ENCODE data around the gene RO60. TPM values are rescaled to one million over a fixed set of nuclear protein-coding genes. Genes with fewer than 3 reads are reported as not detected.

Gene RO60
- total RNA-seq = 73.5 TPM
- long read RNA-seq, full-length matches to known transcripts = 38 of 57 reads
- long read RNA-seq, partial matches to known transcripts = 2 of 57 reads
- long read RNA-seq, other reads (novel, unspliced or antisense) = 17 of 57 reads

DNA sequence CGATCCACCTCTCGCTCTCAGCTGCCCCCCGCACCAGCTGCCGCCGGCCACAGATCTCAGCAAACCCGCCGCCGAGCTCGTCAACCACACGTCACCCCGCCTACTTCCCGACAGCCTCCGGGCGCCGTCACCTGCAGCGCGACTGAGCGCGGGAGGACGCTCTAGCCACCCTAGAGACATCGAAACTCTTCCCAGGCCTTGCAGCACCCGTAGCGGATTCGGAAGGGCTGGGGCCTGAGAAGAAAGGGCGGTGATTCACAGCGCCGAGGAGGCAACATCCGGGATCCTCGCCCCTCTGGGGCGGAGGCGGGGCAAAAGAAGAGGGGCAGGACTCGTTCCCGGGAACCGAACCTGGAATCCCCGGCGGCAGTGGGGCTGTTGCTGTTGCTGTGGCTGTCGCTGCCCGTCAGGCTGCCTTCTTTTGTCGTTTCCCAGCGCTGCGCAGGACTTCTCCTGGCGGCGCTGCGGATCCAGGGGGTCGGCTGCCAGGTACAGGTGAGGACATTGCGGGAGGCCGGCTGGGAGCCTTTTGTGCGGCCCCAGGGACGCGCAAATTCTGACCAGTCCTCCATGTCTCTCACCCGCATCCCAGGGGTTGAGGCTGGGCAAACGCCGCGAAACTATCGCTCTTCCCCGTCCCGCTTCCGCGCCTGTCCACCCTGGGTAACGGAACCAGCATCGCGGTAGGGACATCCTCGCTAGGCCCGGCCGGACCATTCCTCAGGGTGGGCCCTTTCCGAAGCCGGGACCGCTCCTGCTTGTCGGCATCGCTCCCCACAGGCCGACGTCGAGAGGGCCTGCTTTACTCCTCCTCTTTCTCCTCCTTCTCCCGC is at the start of gene RO60, which contains the start of gene UCHL5:
Gene RO60, plus strand, starts transcription at position 331 of the 833 bp plus-strand sequence. CDS start 9,443 bp downstream, outside the sequence.
Gene UCHL5, minus strand, starts transcription at position 79 of the 833 bp plus-strand sequence. CDS start 100 bp downstream, outside the sequence.
- Histone ChIP-seq H3K4me3 (peak within 1 kb of the TSS; percentile 91), H3K9me3 (no peaks in the 10 kb centered on the region), H3K4me1 (peaks cover 23% of the 10 kb centered on the region), H3K27ac (peak within 1 kb of the TSS; percentile 94), H3K27me3 (no peaks in the 10 kb centered on the region), H3K36me3 (no peaks in the 10 kb centered on the region)
- ATAC-seq (peak; percentile 97), DNase-seq (peak; percentile 97)
- intact Hi-C loops (cut with DNase I) = no loop called here
- TF ChIP-seq, protein P1, sequence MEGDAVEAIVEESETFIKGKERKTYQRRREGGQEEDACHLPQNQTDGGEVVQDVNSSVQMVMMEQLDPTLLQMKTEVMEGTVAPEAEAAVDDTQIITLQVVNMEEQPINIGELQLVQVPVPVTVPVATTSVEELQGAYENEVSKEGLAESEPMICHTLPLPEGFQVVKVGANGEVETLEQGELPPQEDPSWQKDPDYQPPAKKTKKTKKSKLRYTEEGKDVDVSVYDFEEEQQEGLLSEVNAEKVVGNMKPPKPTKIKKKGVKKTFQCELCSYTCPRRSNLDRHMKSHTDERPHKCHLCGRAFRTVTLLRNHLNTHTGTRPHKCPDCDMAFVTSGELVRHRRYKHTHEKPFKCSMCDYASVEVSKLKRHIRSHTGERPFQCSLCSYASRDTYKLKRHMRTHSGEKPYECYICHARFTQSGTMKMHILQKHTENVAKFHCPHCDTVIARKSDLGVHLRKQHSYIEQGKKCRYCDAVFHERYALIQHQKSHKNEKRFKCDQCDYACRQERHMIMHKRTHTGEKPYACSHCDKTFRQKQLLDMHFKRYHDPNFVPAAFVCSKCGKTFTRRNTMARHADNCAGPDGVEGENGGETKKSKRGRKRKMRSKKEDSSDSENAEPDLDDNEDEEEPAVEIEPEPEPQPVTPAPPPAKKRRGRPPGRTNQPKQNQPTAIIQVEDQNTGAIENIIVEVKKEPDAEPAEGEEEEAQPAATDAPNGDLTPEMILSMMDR (IDR thresholded peaks at IDR 0.05) = peak; percentile 1

DNA sequence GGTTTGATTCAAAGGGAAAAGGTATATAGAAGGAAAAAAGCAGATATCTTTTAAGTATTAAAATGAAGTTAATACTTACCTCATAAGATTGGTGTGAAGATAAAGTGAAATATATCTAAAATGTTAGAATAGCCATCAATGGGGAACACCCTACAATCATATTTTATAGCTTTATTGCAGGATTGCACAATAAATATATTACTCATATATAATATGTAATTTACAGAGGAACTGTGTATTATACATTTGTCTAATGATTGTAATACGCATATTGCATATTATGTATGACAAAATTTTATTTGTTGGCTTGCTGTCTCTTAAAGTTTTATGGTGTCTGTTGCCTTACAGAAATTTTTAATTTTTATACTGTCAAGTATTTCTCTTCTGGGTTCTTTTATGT is 48.0 kb upstream of the RO60 start:
- intact Hi-C loops (cut with DNase I) = no loop called here
- TF ChIP-seq, protein P1 (IDR thresholded peaks at IDR 0.05) = no peak
- no peaks in the 10 kb centered on the region for H3K4me1 ChIP-seq
- no peak overlapping the region for H3K27ac ChIP-seq
- no peaks in the 10 kb centered on the region for H3K9me3 ChIP-seq
- H3K4me3 ChIP-seq = no peak overlapping the region
- H3K27me3 ChIP-seq = no peaks in the 10 kb centered on the region
- ATAC-seq = no peak
- no peak for DNase-seq
- no peaks in the 10 kb centered on the region for H3K36me3 ChIP-seq

GRCh38 chr1:193013005-193013404 is 46.4 kb upstream of the RO60 start:
- Histone ChIP-seq H3K4me1 (no peaks in the 10 kb centered on the region), H3K27ac (no peak overlapping the region), H3K36me3 (no peaks in the 10 kb centered on the region), H3K9me3 (no peaks in the 10 kb centered on the region), H3K27me3 (no peaks in the 10 kb centered on the region), H3K4me3 (no peak overlapping the region)
- TF ChIP-seq, protein P1 (IDR thresholded peaks at IDR 0.05) = no peak
- DNase-seq (no peak), ATAC-seq (peak; percentile 64)
- intact Hi-C loops (cut with DNase I) = no loop called here

DNA sequence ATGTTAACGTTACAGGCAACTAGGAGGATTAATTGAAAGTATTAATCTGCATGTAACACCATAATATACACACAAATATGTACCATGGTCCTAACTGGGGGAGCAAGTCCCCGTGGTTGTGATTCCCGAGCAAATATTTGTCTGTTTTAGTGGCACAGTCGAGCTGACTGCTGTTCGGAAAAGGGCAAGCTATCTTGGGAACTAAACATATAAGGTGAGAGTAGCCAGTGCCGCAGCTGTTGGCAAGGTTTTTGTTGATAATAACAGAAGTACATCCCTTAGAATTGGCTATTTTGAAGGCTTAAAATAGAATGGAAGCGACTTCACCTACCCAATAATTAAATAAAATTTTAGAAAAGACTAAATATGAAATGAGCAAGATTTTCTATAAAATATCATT is 45.7 kb upstream of the RO60 start:
- DNase-seq (no peak), ATAC-seq (no peak)
- Histone ChIP-seq H3K9me3 (no peaks in the 10 kb centered on the region), H3K27ac (no peak overlapping the region), H3K36me3 (no peaks in the 10 kb centered on the region), H3K4me1 (no peaks in the 10 kb centered on the region), H3K27me3 (no peaks in the 10 kb centered on the region), H3K4me3 (no peak overlapping the region)
- intact Hi-C loops (cut with DNase I) = no loop called here
- TF ChIP-seq, protein P1 (IDR thresholded peaks at IDR 0.05) = no peak

DNA sequence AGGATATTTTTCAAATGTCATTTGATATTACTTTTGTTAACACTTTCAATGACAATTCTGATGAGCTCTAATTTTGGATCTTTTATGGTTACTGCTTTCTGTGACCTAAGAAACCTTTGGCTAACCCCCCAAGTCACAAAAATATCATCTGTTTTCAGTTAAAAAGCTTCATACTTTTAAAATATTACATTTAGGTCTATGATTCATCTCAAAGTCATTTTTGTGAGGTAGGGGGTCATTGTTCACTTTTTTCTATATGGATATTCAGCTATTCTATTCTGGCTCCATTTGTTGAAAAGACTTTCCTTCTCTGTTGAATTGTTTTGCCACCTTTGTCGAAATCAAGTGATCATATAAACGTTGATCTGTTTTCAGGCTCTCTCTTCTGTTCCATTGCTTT is 45.0 kb upstream of the RO60 start:
- Histone ChIP-seq H3K36me3 (no peaks in the 10 kb centered on the region), H3K4me1 (no peaks in the 10 kb centered on the region), H3K4me3 (no peak overlapping the region), H3K27ac (no peak overlapping the region), H3K27me3 (no peaks in the 10 kb centered on the region), H3K9me3 (no peaks in the 10 kb centered on the region)
- ATAC-seq = no peak
- no peak for DNase-seq
- TF ChIP-seq, protein P1 (IDR thresholded peaks at IDR 0.05) = no peak
- intact Hi-C loops (cut with DNase I) = no loop called here

All from upper lobe of right lung (tissue), 1 donor.